Astrocyte (in vitro differentiated cells and primary cell): ENCODE data around the gene MPND.

Experiments
- EZH2 ChIP-seq: IDR thresholded peaks from 2 replicates; pipeline ENCODE4 v1.6.1; 2012; ENCODE audit warnings: mild to moderate bottlenecking, low read length, inconsistent platforms; ENCODE audit not compliant: insufficient read depth
- TF ChIP-seq, protein P1 (sequence below): IDR thresholded peaks from 2 replicates; pipeline ENCODE4 v1.5.1; 2011; ENCODE audit warnings: low read depth, mild to moderate bottlenecking, inconsistent platforms, low read length, moderate library complexity; ENCODE audit not compliant: insufficient read depth

DNA sequence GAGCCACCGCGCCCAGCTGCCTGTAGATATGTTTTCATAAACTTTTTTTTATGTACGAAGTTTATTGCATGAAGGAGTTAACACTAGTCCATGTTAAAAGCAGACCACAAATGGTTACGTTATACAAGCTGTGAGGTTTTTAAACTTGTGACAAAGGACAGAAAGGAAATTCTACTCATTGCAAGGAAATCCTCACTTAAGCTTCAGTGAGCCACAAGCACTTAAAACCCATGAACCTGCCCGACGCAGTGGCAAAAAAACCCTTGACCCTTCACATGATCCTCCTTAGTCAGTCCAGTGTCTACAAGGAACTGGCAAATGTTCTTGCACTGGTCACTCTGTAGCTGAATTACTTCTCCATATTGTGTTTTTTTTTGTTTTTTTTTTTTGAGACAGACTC, 4.2 kb downstream of the MPND start:
- TF ChIP-seq, protein P1, sequence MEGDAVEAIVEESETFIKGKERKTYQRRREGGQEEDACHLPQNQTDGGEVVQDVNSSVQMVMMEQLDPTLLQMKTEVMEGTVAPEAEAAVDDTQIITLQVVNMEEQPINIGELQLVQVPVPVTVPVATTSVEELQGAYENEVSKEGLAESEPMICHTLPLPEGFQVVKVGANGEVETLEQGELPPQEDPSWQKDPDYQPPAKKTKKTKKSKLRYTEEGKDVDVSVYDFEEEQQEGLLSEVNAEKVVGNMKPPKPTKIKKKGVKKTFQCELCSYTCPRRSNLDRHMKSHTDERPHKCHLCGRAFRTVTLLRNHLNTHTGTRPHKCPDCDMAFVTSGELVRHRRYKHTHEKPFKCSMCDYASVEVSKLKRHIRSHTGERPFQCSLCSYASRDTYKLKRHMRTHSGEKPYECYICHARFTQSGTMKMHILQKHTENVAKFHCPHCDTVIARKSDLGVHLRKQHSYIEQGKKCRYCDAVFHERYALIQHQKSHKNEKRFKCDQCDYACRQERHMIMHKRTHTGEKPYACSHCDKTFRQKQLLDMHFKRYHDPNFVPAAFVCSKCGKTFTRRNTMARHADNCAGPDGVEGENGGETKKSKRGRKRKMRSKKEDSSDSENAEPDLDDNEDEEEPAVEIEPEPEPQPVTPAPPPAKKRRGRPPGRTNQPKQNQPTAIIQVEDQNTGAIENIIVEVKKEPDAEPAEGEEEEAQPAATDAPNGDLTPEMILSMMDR, result no peak
- TF ChIP-seq EZH2, result no peak
